IPS DF 6.9 (cell line): Measurements from ENCODE around the gene LILRA5.
"Not testable (repeated sequence)": the region's sequence is repeated elsewhere in the genome, so short reads cannot be mapped to it uniquely, and the experiment has no call there.

Experiments
- DNase-seq: peaks from one replicate; pipeline ENCODE4 v3.0.0-alpha.2; 2013; ENCODE audit warnings: low read depth, low spot score
- H3K27ac ChIP-seq: one replicate; pipeline ENCODE4 v1.5.1; 2013; ENCODE audit warnings: low read length, control low read depth
- H3K27me3 ChIP-seq: 2 replicates; pipeline ENCODE4 v1.6.1; 2013; ENCODE audit warnings: mild to moderate bottlenecking, low read length; ENCODE audit not compliant: control insufficient read depth, insufficient read depth
- H3K36me3 ChIP-seq: 2 replicates; pipeline ENCODE4 v1.6.1; 2013; ENCODE audit warnings: low read length; ENCODE audit not compliant: control insufficient read depth, insufficient read depth
- H3K4me1 ChIP-seq: 2 replicates; pipeline ENCODE4 v1.6.1; 2013; ENCODE audit warnings: low read length; ENCODE audit not compliant: control insufficient read depth, insufficient read depth
- H3K4me3 ChIP-seq: 2 replicates; pipeline ENCODE4 v1.5.1; 2013; ENCODE audit warnings: mild to moderate bottlenecking, low read length
- H3K9me3 ChIP-seq: 2 replicates; pipeline ENCODE4 v1.6.1; 2013; ENCODE audit warnings: low read length, inconsistent platforms; ENCODE audit not compliant: control insufficient read depth, insufficient read depth
- WGBS: extraction: QIAGEN DNeasy Blood & Tissue Kit; methylation state at CpG from one replicate; pipeline ENCODE4 v1.1.7; 2013; ENCODE audit warnings: mixed read lengths, missing lambda C conversion rate; ENCODE audit not compliant: insufficient read length, insufficient coverage; 5-methylcytosine and 5-hydroxymethylcytosine counted together

Gene LILRA5

DNA sequence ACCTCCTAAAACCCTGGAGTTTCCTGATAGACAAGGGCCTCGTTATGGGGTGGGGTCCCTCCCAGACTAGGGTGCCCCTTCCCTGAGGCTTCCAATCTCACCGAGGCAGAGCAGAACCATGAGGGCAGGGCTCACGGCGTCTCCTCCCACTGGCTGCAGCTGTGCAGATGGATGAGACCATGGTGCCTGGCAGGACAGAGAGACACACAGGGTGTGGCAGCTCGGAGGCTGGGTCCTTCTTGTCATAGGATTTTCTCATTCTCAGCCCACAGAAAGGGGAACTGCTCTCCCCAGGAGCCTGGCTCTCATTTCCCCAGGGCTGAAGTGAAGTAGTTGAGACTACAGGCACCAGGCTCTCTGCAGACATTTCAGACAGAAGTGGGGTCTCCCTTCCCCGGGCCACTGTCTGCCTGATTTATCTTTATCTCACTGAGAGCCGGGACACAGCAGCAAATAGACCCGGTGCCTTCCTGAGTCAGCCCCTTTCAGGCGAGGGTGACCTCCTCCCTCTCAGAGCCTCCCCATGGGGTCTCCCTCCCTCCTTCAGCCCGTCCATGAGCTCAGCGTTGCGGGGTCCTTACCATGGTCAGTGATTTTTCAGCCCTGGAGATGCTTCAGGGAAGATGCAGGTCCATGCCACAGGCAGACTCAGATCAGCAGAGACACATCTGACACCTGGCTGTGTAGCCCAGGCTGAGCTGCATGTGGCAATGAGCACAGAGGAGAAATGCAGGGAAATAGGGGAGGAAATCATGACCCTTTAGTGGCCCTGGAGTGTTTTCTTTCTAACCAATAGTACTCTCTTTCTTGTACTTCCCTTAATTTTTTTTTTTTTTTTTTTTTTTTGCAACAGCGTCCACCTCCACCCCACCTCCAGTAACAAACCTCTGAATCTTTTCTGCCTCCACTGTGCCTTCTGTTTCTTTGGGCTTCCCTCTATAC lies at the start of gene LILRA5:
Gene LILRA5, minus strand, starts transcription at position 731 of the 942 bp plus-strand sequence. Its CDS starts 147 bp downstream, at position 584.
- no CpG with 5 or more reads among the region's 13 CpGs for WGBS
- no peaks in the 10 kb centered on the region for H3K27me3 ChIP-seq
- H3K36me3 ChIP-seq: no peaks in the 10 kb centered on the region
- no peak for DNase-seq
- H3K27ac ChIP-seq: no peak within 1 kb of the TSS
- H3K4me3 ChIP-seq: no peak within 1 kb of the TSS
- H3K4me1 ChIP-seq: no peaks in the 10 kb centered on the region
- H3K9me3 ChIP-seq: no peaks in the 10 kb centered on the region

DNA sequence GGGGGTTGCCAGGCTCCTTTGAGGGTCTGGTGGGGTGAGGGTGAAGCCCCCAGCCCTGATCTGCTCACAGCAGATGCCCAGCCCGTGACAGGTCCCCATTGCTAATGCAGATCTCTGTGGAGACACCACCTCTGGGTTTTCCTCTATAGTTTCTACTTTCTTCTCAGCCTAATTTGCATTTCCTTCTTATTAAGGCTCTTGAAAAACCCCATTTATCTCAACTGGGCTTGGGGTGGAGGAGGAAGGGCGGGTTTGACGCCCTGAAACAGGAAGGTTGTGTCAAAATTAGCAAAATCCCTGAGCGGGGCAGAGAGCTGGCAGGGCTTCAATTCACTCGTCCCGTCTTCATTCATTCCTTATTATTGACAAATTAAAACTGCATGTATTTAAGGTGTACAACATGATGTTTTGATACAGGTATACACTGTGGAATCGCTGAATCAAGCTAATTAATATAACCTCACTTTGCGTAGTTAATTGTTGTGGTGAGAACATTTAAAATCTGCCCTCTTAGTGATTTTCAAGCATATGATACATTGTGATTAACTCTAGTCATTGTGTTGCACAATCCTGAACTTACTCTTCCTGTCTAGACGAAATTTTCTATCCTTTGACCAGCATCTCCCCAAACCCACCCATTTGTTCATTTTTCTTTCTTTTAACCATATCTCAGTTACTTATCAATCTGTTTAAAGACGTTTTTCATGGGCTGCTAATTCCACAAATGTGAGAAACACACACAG lies 48.9 kb upstream of the LILRA5 start:
- H3K27me3 ChIP-seq, H3K4me1 ChIP-seq, H3K36me3 ChIP-seq, H3K4me3 ChIP-seq, DNase-seq, H3K9me3 ChIP-seq, H3K27ac ChIP-seq: not testable (repeated sequence)
- no CpG with 5 or more reads among the region's 10 CpGs for WGBS

DNA sequence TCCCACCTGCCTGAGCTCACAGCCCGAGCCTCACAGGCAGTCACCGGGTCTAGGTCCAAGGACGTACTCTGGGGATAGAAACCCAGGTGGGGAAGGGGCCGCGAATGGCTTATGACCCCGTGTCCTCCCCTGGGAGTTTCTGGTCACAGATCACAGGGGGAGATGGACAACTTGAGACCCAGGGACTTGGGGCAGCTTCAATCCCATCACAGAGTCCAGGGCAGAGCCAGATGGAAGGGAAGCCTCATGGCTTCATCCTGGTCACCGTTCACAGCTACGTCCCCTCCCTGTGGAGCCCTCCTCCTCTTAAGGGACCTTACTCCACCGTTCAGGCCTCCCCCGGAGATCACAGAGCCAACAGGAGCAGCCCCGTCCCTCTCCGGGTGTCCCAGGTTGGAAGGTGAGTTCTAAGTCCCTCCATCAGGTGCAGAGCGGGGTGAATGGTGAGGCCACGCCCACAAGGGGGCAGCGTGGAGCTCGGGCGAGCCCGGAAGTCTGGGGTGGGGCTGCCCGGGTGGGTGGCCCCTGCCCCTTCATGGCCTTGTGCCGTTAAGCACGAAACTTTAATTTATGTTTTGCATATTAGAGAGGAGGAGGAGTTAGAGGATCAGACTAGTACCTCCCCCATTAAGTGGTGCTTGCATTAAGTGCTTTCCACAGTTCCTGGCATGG lies 46.3 kb upstream of the LILRA5 start:
- DNase-seq: not testable (repeated sequence)

DNA sequence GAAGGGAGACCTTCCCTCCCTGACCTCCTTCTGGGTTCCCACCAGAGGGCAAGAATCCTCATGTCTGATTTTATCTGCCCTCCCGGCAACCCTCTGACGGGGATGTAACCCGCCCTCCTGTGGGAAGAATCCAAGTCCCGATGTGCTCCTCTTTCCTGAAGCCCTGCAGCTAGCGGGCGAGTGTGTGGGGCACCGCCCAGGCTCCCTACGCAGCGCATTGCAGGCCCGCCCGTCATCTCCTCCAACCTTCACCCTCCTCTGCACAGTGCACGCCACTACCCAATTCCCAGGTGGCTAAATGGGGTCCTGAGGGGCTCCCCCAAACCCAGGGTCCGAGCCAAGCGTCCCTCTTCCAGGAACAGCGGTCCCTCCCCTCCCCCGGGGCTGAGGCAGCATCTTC lies 44.4 kb upstream of the LILRA5 start:
- DNase-seq: no peak
- Histone ChIP-seq H3K27me3 (no peaks in the 10 kb centered on the region), H3K9me3 (no peaks in the 10 kb centered on the region), H3K36me3 (no peaks in the 10 kb centered on the region), H3K27ac (no peak overlapping the region), H3K4me3 (no peak overlapping the region), H3K4me1 (no peaks in the 10 kb centered on the region)
- WGBS: no CpG with 5 or more reads among the region's 16 CpGs

More for the DNA sequence above, 46.3 kb upstream of the LILRA5 start:
- not testable (repeated sequence) for H3K27ac ChIP-seq, H3K4me1 ChIP-seq, H3K27me3 ChIP-seq, H3K4me3 ChIP-seq, H3K9me3 ChIP-seq, H3K36me3 ChIP-seq
- WGBS: no CpG with 5 or more reads among the region's 21 CpGs

DNA sequence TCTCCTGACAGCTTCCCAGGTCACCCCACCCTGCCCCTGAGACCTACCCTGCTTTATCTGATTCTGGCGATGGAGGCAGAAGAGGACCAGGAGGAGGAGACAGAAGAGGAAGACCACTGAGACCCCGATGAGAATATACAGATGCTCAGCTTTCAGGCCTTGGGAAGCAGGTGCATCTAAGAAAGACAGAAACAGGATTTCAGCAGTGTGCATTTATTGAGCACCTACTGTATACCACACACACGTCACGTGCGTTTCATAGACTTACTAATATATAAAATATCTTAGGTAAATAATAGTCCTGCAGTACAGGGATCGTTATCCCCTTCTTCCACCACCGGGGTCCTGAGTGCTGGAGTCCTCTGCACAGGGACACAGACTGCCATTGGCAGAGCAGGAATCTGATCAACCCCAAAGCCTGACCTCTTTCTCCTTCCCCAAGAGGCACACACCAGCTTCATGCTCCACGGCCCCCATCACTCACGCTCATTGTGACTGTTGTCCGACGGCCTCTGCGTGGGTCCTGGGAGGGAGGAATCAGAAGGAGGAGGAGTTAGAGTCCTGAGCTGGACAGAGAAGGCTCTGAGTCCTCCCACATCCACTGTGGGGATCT lies 43.6 kb upstream of the LILRA5 start:
- no peaks in the 10 kb centered on the region for H3K36me3 ChIP-seq
- H3K4me3 ChIP-seq: no peak overlapping the region
- no peak overlapping the region for H3K27ac ChIP-seq
- DNase-seq: no peak
- no peaks in the 10 kb centered on the region for H3K27me3 ChIP-seq
- no peaks in the 10 kb centered on the region for H3K4me1 ChIP-seq
- H3K9me3 ChIP-seq: no peaks in the 10 kb centered on the region
- WGBS: no CpG with 5 or more reads among the region's 12 CpGs

DNA sequence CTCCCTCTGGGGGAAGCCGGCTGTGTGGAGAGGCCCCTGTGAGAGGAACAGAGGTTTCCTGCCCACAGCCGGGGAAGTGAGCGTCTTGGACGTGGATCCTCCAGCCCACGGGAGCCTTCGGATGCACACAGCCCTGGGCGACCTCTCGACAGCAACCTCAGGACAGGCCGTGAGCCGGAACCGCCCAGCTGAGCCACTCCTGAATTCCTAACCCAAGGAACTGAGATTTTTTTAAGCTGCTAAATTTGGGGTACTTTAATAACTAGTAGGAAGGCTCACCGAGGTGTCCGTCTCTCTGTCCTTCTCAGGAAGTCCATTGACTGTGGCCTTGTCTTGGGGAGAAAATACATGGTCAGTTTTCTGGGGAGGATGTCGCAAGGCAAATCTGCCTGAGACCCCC lies 42.7 kb upstream of the LILRA5 start:
- Histone ChIP-seq H3K9me3 (no peaks in the 10 kb centered on the region), H3K27me3 (no peaks in the 10 kb centered on the region), H3K27ac (no peak overlapping the region), H3K4me1 (no peaks in the 10 kb centered on the region), H3K36me3 (no peaks in the 10 kb centered on the region), H3K4me3 (no peak overlapping the region)
- DNase-seq: no peak
- no CpG with 5 or more reads among the region's 14 CpGs for WGBS

DNA sequence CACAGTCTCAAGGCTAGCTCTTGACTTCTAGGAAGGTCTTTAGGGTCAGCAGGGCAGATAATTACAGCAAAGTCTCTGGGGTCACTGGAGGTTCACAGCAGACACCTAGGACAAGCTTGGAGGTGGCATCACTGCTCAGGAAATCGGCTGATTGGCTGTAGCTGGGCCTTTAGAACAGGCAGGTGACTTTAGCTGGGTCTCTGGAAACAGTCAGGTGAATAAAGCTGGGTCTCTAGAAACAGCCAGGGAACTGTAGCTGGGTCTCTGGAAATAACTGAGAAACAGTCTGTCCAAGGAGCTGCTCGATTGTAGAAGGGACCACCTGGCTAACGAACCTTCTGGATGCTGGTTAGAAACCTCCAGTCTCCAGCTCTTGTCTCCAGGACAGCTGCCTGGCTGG lies 41.8 kb upstream of the LILRA5 start:
- no peaks in the 10 kb centered on the region for H3K36me3 ChIP-seq
- DNase-seq: no peak
- no peak overlapping the region for H3K27ac ChIP-seq
- no peaks in the 10 kb centered on the region for H3K4me1 ChIP-seq
- no peak overlapping the region for H3K4me3 ChIP-seq
- H3K27me3 ChIP-seq: no peaks in the 10 kb centered on the region
- WGBS: no CpG with 5 or more reads among the region's 3 CpGs
- no peaks in the 10 kb centered on the region for H3K9me3 ChIP-seq

DNA sequence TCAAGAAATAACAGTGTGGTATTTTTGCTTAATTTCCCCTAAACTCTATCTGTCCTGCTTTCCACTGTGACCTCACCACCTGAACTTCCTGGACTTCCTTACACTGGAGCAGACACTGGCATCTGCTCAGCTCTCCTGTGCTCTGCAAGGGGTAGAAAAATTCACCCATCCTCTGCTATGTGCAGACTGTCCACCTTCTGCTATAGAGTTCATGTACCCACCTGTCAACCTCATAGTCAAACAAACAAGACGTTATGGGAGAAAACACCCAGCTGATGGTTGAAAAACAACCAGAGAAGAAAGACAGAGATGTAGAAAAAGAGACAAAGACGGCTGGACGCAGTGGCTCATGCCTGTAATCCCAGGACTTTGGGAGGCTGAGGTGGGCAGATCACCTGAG lies 39.6 kb upstream of the LILRA5 start:
- Histone ChIP-seq H3K9me3 (no peaks in the 10 kb centered on the region), H3K27me3 (no peaks in the 10 kb centered on the region), H3K27ac (no peak overlapping the region), H3K4me1 (no peaks in the 10 kb centered on the region), H3K36me3 (no peaks in the 10 kb centered on the region), H3K4me3 (no peak overlapping the region)
- DNase-seq: no peak
- WGBS: no CpG with 5 or more reads among the region's 3 CpGs

DNA sequence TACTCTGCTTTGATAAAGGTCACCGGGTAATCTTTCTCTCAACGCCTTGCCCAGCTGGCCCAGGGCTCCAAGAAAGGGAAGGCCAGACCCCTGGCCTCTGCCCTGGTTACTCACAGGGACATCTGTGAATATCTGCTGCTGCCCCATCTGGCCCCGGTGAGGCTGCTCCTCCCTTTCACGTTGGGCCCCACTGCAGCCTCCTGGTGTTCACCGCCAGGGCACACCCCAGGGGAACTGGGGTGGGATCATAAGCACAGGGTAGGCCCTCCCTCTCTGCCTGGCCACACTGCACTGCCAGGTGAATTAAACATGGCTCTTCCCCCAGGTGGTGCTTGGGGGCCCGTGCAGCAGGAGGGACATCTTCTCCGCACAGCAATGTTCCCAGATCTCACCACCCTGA lies 39.1 kb upstream of the LILRA5 start:
- no CpG with 5 or more reads among the region's 7 CpGs for WGBS
- Histone ChIP-seq H3K4me3 (no peak overlapping the region), H3K27me3 (no peaks in the 10 kb centered on the region), H3K4me1 (no peaks in the 10 kb centered on the region), H3K9me3 (no peaks in the 10 kb centered on the region), H3K27ac (no peak overlapping the region), H3K36me3 (no peaks in the 10 kb centered on the region)
- no peak for DNase-seq

DNA sequence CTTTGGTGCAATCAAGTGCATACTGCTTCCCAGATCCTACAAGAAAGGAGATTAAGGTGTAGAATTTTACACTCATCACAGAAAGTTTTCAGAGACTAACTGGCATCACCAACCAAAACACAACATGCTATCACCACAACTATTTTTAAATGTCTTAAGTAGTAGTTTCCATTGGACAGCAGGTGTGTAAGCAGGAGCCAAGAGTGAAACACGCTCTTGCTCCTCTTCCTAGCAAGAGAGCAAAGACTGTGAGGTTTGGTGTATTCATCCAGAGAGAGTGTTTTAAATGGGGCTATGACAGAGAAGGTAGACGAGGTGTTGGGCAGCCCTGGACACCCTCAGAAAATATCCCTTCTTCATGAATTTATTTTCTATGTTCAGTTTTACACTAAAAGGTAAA lies 38.5 kb upstream of the LILRA5 start:
- no peaks in the 10 kb centered on the region for H3K36me3 ChIP-seq
- WGBS: no CpG with 5 or more reads among the region's 2 CpGs

More for the DNA sequence above, 38.5 kb upstream of the LILRA5 start:
- no peaks in the 10 kb centered on the region for H3K9me3 ChIP-seq
- H3K4me3 ChIP-seq: no peak overlapping the region
- no peak overlapping the region for H3K27ac ChIP-seq
- H3K27me3 ChIP-seq: no peaks in the 10 kb centered on the region
- DNase-seq: no peak
- H3K4me1 ChIP-seq: no peaks in the 10 kb centered on the region
